DOHH2 (cell line): ENCODE data around the gene SLC9A9.

Experiments
- EZH2phosphoT487 ChIP-seq: fragments of 200-600 bp; sonication (generic); IDR thresholded peaks from 2 replicates; pipeline ENCODE4 v1.6.1; 2017; ENCODE audit warnings: borderline replicate concordance, mild to moderate bottlenecking, antibody characterized with exemption, low read length, moderate library complexity, mixed read lengths
- TF ChIP-seq, protein P1 (sequence below): fragments of 200-600 bp; sonication (generic); IDR thresholded peaks from one replicate; pipeline ENCODE4 v1.5.1; 2014; ENCODE audit warnings: antibody characterized with exemption, mild to moderate bottlenecking, low read depth, low read length; ENCODE audit not compliant: poor library complexity, severe bottlenecking

DNA sequence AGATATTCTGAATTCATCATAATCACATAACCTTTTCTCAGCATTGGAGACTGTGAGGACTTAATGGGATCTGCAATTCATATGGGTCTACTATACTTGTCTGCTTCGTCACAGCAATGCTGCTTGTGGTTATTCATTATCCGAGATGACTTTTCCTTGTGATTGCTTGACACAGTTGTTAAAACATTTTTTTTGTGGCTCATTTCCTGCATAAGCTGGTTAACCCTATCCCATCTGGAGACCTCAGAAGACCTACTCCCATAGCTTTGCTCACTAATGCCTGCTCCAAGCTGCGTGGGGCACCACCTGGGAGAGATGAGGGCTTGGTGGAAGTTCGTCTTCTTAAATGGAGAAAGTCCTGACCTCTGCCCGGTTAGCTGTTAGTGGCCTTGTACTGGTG is 367.9 kb downstream of the SLC9A9 start:
- TF ChIP-seq, protein P1, sequence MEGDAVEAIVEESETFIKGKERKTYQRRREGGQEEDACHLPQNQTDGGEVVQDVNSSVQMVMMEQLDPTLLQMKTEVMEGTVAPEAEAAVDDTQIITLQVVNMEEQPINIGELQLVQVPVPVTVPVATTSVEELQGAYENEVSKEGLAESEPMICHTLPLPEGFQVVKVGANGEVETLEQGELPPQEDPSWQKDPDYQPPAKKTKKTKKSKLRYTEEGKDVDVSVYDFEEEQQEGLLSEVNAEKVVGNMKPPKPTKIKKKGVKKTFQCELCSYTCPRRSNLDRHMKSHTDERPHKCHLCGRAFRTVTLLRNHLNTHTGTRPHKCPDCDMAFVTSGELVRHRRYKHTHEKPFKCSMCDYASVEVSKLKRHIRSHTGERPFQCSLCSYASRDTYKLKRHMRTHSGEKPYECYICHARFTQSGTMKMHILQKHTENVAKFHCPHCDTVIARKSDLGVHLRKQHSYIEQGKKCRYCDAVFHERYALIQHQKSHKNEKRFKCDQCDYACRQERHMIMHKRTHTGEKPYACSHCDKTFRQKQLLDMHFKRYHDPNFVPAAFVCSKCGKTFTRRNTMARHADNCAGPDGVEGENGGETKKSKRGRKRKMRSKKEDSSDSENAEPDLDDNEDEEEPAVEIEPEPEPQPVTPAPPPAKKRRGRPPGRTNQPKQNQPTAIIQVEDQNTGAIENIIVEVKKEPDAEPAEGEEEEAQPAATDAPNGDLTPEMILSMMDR, result no peak
- no peak for TF ChIP-seq EZH2phosphoT487
